ENCODE results near the gene RNASE11.

Gene RNASE11

DNA sequence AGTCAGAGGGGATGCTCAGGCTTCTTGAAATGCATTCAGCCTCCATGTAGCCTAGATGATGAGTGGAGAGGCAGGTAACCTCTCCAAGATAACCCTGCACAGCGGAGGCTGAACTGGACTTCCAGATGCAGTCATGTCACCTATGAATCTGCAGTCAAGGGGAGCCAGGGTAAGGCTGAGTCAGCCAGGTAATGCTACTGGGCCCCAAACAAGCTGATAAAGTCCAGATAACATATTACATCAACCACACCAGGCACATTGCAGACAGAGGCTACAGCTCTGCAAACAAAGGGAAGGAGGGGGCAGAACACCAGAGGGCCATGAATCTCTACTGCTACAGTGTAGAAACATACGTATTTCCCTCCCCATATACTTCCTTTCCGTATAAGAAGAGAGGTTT is 40.9 kb downstream of the RNASE11 start:
- no peak for DNase-seq (ENCODE audit: low read depth in 1 of 2, low spot score in 1 of 2)

DNA sequence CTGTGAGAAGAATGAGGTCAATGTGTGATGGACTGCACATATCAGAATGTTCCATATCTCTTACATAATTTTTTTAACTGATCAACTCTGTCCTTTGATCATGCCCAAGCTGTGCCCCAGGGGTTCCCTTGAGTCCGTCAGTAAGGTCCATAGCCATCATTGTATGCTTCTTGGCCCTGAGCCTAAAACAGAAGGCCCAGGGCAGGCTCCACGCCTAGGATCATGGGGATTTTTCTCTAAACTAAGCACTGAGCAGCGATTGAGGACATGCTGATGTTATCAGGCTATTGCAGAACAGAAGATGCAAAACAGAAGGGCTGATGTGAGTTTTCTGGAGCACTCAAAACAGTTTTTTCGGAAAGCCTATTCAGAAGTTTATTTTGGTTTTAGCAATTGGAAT is 47.9 kb downstream of the RNASE11 start:
- DNase-seq (ENCODE audit: low read depth in 1 of 2, low spot score in 1 of 2), result no peak

All from activated T-helper 1 cell treated with anti-CD3 and anti-CD28 coated beads, Interleukin-2, amount 50 U/mL, for 16 hours (primary cell).